ENCODE results near the gene EPAS1. TPM values are rescaled to one million over a fixed set of nuclear protein-coding genes. Genes with fewer than 3 reads are reported as not detected.

EPAS1 gene
- total and polyA plus RNA-seq, 2 of the 13 experiments (the other 11 are each of a cell fraction or from before 2014, with no cell fraction given) = 47.1 to 182 TPM

DNA sequence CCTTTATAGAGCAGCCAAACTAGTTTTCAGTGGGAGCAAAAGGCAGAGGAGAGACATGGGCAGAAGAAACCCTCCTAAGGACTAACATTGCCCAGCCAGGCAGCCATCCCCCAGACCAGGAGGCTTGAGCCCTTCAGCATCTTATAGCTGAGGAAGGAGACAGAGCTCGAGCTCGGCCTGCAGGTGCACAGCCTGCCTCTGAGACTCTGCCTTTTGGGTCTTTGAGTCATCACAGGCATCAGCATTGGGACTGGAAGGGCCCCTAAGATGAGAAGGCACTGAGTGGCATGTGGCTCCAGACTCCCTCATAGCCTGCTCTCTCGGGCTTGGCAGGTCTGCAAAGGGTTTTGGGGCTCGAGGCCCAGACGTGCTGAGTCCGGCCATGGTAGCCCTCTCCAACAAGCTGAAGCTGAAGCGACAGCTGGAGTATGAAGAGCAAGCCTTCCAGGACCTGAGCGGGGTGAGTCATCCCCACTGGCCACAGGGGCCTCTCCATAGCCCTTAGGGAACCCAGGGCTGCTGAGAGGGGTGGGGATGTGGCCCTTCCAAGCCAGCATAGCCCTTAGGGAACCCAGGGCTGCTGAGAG is 84.1 kb downstream of the EPAS1 start:
- ATAC-seq = peak; percentile 16
- Histone ChIP-seq H3K4me3 (replicated peaks in 1 of 3; ENCODE audit: insufficient read depth in 1 of 3, low read depth in 2 of 3, low read length in 3 of 3) (no peak overlapping the region), H4K20me1 (ENCODE audit: insufficient read depth, low read length) (no peaks in the 10 kb centered on the region), H3K4me2 (ENCODE audit: low read depth, low read length) (no peak overlapping the region), H3K4me1 (ENCODE audit: insufficient read depth, low read length) (no peaks in the 10 kb centered on the region), H3K9me3 (ENCODE audit: low read length) (no peaks in the 10 kb centered on the region), H3K79me2 (ENCODE audit: insufficient read depth, low read length) (no peaks in the 10 kb centered on the region), H3K27me3 (ENCODE audit: control insufficient read depth in 1 of 2, insufficient read depth in 2 of 2, low read length in 2 of 2) (no peaks in the 10 kb centered on the region), H3K27ac (ENCODE audit: extremely low read length, insufficient read depth, low read length) (no peak overlapping the region), H2AFZ (ENCODE audit: low read length) (no peak overlapping the region), H3K9ac (ENCODE audit: insufficient read depth, low read depth, low read length) (no peak overlapping the region), H3K36me3 (replicated peaks in 1 of 2; ENCODE audit: control insufficient read depth in 1 of 2, insufficient read depth in 2 of 2, low read length in 2 of 2) (peaks cover 70 to 96% of the 10 kb centered on the region in 2 experiments)
- ChIA-PET CTCF (ENCODE audit: low intra/inter-chr PET ratio, low total read pairs) (no interaction called here), POLR2A (no interaction called here)
- FAIRE-seq = no peak
- no peak for DNase-seq (ENCODE audit: low spot score)
- BruUV-seq (replicated peaks) = no TSS peak
- 0 out of 2 replicates have a peak, but pooled peaks have one; percentile 64 for TF ChIP-seq POLR2AphosphoS2 (IDR thresholded peaks at IDR 0.05; ENCODE audit: low read depth, low read length)
- no peak for TF ChIP-seq HNF4A (CRISPR knock-in tag; IDR thresholded peaks at IDR 0.05)
- no peak for TF ChIP-seq SYNCRIP (IDR thresholded peaks at IDR 0.05; ENCODE audit: insufficient read depth, low read depth, low read length)
- TF ChIP-seq, protein P1, sequence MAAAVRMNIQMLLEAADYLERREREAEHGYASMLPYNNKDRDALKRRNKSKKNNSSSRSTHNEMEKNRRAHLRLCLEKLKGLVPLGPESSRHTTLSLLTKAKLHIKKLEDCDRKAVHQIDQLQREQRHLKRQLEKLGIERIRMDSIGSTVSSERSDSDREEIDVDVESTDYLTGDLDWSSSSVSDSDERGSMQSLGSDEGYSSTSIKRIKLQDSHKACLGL (CRISPR knock-in tag; IDR thresholded peaks at IDR 0.05) = 0 out of 2 replicates have a peak, but pooled peaks have one; percentile 22
- TF ChIP-seq, protein P2, sequence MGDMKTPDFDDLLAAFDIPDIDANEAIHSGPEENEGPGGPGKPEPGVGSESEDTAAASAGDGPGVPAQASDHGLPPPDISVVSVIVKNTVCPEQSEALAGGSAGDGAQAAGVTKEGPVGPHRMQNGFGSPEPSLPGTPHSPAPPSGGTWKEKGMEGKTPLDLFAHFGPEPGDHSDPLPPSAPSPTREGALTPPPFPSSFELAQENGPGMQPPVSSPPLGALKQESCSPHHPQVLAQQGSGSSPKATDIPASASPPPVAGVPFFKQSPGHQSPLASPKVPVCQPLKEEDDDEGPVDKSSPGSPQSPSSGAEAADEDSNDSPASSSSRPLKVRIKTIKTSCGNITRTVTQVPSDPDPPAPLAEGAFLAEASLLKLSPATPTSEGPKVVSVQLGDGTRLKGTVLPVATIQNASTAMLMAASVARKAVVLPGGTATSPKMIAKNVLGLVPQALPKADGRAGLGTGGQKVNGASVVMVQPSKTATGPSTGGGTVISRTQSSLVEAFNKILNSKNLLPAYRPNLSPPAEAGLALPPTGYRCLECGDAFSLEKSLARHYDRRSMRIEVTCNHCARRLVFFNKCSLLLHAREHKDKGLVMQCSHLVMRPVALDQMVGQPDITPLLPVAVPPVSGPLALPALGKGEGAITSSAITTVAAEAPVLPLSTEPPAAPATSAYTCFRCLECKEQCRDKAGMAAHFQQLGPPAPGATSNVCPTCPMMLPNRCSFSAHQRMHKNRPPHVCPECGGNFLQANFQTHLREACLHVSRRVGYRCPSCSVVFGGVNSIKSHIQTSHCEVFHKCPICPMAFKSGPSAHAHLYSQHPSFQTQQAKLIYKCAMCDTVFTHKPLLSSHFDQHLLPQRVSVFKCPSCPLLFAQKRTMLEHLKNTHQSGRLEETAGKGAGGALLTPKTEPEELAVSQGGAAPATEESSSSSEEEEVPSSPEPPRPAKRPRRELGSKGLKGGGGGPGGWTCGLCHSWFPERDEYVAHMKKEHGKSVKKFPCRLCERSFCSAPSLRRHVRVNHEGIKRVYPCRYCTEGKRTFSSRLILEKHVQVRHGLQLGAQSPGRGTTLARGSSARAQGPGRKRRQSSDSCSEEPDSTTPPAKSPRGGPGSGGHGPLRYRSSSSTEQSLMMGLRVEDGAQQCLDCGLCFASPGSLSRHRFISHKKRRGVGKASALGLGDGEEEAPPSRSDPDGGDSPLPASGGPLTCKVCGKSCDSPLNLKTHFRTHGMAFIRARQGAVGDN (CRISPR knock-in tag; IDR thresholded peaks at IDR 0.05) = 0 out of 2 replicates have a peak, but pooled peaks have one; percentile 36
- TF ChIP-seq AGO2 (optimal IDR thresholded peaks at IDR 0.05; ENCODE audit: low read depth, low read length) = peak; percentile 74
- TF ChIP-seq FOSL1 (CRISPR knock-in tag; IDR thresholded peaks at IDR 0.05; ENCODE audit: borderline replicate concordance) = 0 out of 2 replicates have a peak, but pooled peaks have one; percentile 6
- 90% methylated on average over 2 of the region's 8 CpGs for WGBS (ENCODE audit: low lambda C conversion rate)
- in situ Hi-C loops (cut with HindIII; ENCODE audit: extremely low pct_ligation_motif_present, low pct_unique_long_range_greater_than_20kb) = no loop called here
- intact Hi-C loops (cut with micrococcal nuclease; ENCODE audit: unreplicated experiment) = no loop called here
